OCI-LY7 (cell line): Measurements from ENCODE around the gene KRTAP22-1.

Experiments used
- CTCF ChIP-seq: fragments of 200-600 bp; sonication (generic); conservative IDR thresholded peaks from 2 replicates; pipeline ENCODE4 v1.5.1; 2014; ENCODE audit warnings: mild to moderate bottlenecking, antibody characterized with exemption, low read length, moderate library complexity, mixed read lengths
- EZH2phosphoT487 ChIP-seq: fragments of 200-600 bp; sonication (generic); IDR thresholded peaks from 2 replicates; pipeline ENCODE4 v1.6.1; 2018; ENCODE audit warnings: low read depth, borderline replicate concordance, mild to moderate bottlenecking, mixed run types, antibody characterized with exemption, low read length, moderate library complexity, mixed read lengths

- TF ChIP-seq EZH2phosphoT487, result no peak
- no peak for TF ChIP-seq CTCF
Observed at GRCh38 chr21:30616125-30616524, 15.2 kb downstream of the KRTAP22-1 start, which contains the start of gene KRTAP20-1.
